Mucosa of rectum (tissue), 2 donors: Measurements from ENCODE around the gene BIN1.

Experiments used
- H3K27ac ChIP-seq, 2 donors: one replicate each; pipeline ENCODE4 v1.7.0; 2013; ENCODE audit warnings: inconsistent platforms in 2 of 2, low read depth in 2 of 2, low read length in 2 of 2
- H3K27me3 ChIP-seq, 2 donors: one replicate each; pipeline ENCODE4 v1.7.0; 2013; ENCODE audit warnings: low read length in 2 of 2; ENCODE audit not compliant: control insufficient read depth in 2 of 2, insufficient read depth in 2 of 2
- H3K36me3 ChIP-seq, 2 donors: one replicate each; pipeline ENCODE4 v1.7.0; 2013; ENCODE audit warnings: low read length in 2 of 2; ENCODE audit not compliant: control insufficient read depth in 2 of 2, insufficient read depth in 2 of 2
- H3K4me1 ChIP-seq, 2 donors: one replicate each; pipeline ENCODE4 v1.7.0; 2013; ENCODE audit warnings: low read length in 2 of 2, mild to moderate bottlenecking in 1 of 2; ENCODE audit not compliant: control insufficient read depth in 2 of 2, insufficient read depth in 2 of 2
- H3K4me3 ChIP-seq, 2 donors: one replicate each; pipeline ENCODE4 v1.7.0; 2013; ENCODE audit warnings: low read length in 2 of 2
- H3K9ac ChIP-seq, 2 donors: one replicate each; pipeline ENCODE4 v1.7.0; 2013; ENCODE audit warnings: low read length in 2 of 2, low read depth in 1 of 2, mild to moderate bottlenecking in 1 of 2
- H3K9me3 ChIP-seq, 2 donors: one replicate each; pipeline ENCODE4 v1.7.0; 2013; ENCODE audit warnings: low read length in 2 of 2; ENCODE audit not compliant: control insufficient read depth in 2 of 2
- donor health status: healthy.
- donor health status: Normal muscosa, but diverticular disease.

Gene BIN1

GRCh38 chr2:127069003-127069402 lies 38.0 kb downstream of the BIN1 start:
- no peak overlapping the region for H3K27ac ChIP-seq
- peaks cover 19 to 22% of the 10 kb centered on the region in 2 donors for H3K4me1 ChIP-seq
- no peaks in the 10 kb centered on the region for H3K27me3 ChIP-seq
- no peaks in the 10 kb centered on the region for H3K9me3 ChIP-seq
- no peak overlapping the region for H3K4me3 ChIP-seq
- H3K9ac ChIP-seq = no peak overlapping the region
- peaks cover 3 to 12% of the 10 kb centered on the region in 2 donors for H3K36me3 ChIP-seq

GRCh38 chr2:127068351-127068741 lies 38.6 kb downstream of the BIN1 start:
- H3K27me3 ChIP-seq = no peaks in the 10 kb centered on the region
- H3K4me3 ChIP-seq = no peak overlapping the region
- no peak overlapping the region for H3K9ac ChIP-seq
- peaks cover 19 to 22% of the 10 kb centered on the region in 2 donors for H3K4me1 ChIP-seq
- no peaks in the 10 kb centered on the region for H3K9me3 ChIP-seq
- H3K27ac ChIP-seq = no peak overlapping the region
- peaks cover 3 to 14% of the 10 kb centered on the region in 2 donors for H3K36me3 ChIP-seq

GRCh38 chr2:127067620-127068350 lies 39.2 kb downstream of the BIN1 start:
- Histone ChIP-seq H3K4me1 (peaks cover 19 to 22% of the 10 kb centered on the region in 2 donors), H3K9me3 (no peaks in the 10 kb centered on the region), H3K27me3 (no peaks in the 10 kb centered on the region), H3K27ac (peak overlapping the region; percentile 5 to 7), H3K9ac (no peak overlapping the region), H3K36me3 (peaks cover 3 to 14% of the 10 kb centered on the region in 2 donors), H3K4me3 (no peak overlapping the region)

- H3K27ac ChIP-seq = peak overlapping the region; percentile 5 to 16
- H3K4me1 ChIP-seq = peaks cover 19 to 22% of the 10 kb centered on the region in 2 donors
- no peaks in the 10 kb centered on the region for H3K9me3 ChIP-seq
- H3K9ac ChIP-seq = no peak overlapping the region
- peaks cover 3 to 14% of the 10 kb centered on the region in 2 donors for H3K36me3 ChIP-seq
- H3K4me3 ChIP-seq = no peak overlapping the region
- H3K27me3 ChIP-seq = no peaks in the 10 kb centered on the region
Observed at GRCh38 chr2:127066942-127067341, 40.0 kb downstream of the BIN1 start.

GRCh38 chr2:127065940-127066318 lies 41.0 kb downstream of the BIN1 start:
- no peaks in the 10 kb centered on the region for H3K9me3 ChIP-seq
- no peak overlapping the region for H3K9ac ChIP-seq
- no peak overlapping the region for H3K4me3 ChIP-seq
- peaks cover 19 to 22% of the 10 kb centered on the region in 2 donors for H3K4me1 ChIP-seq
- peak overlapping the region in 1 of 2 donors; percentile 32 for H3K27ac ChIP-seq
- H3K36me3 ChIP-seq = peaks cover 3 to 22% of the 10 kb centered on the region in 2 donors
- H3K27me3 ChIP-seq = no peaks in the 10 kb centered on the region

- Histone ChIP-seq H3K27ac (peak overlapping the region; percentile 32 to 69), H3K27me3 (no peaks in the 10 kb centered on the region), H3K9me3 (no peaks in the 10 kb centered on the region), H3K4me1 (peaks cover 19 to 22% of the 10 kb centered on the region in 2 donors), H3K9ac (peak overlapping the region in 1 of 2 donors; percentile 55), H3K36me3 (peaks cover 3 to 23% of the 10 kb centered on the region in 2 donors), H3K4me3 (no peak overlapping the region)
Observed at GRCh38 chr2:127065299-127065939, 41.5 kb downstream of the BIN1 start.

- peaks cover 19 to 22% of the 10 kb centered on the region in 2 donors for H3K4me1 ChIP-seq
- H3K27ac ChIP-seq = peak overlapping the region; percentile 52 to 69
- peak overlapping the region; percentile 24 to 55 for H3K9ac ChIP-seq
- no peaks in the 10 kb centered on the region for H3K9me3 ChIP-seq
- peak overlapping the region in 1 of 2 donors; percentile 27 for H3K4me3 ChIP-seq
- peaks cover 8 to 19% of the 10 kb centered on the region in 2 donors for H3K36me3 ChIP-seq
- no peaks in the 10 kb centered on the region for H3K27me3 ChIP-seq
Observed at GRCh38 chr2:127064642-127065250, 42.2 kb downstream of the BIN1 start.

GRCh38 chr2:127063701-127064590 lies 43.0 kb downstream of the BIN1 start:
- H3K4me3 ChIP-seq = peak overlapping the region in 1 of 2 donors; percentile 27
- peak overlapping the region; percentile 52 to 69 for H3K27ac ChIP-seq
- peak overlapping the region in 1 of 2 donors; percentile 55 for H3K9ac ChIP-seq
- no peaks in the 10 kb centered on the region for H3K27me3 ChIP-seq
- peaks cover 6 to 17% of the 10 kb centered on the region in 2 donors for H3K36me3 ChIP-seq
- H3K9me3 ChIP-seq = no peaks in the 10 kb centered on the region
- H3K4me1 ChIP-seq = peaks cover 19 to 22% of the 10 kb centered on the region in 2 donors

GRCh38 chr2:127061375-127062273 lies 45.3 kb downstream of the BIN1 start:
- Histone ChIP-seq H3K36me3 (peaks cover 6 to 20% of the 10 kb centered on the region in 2 donors), H3K9ac (no peak overlapping the region), H3K9me3 (no peaks in the 10 kb centered on the region), H3K27ac (no peak overlapping the region), H3K4me3 (no peak overlapping the region), H3K27me3 (no peaks in the 10 kb centered on the region), H3K4me1 (peaks cover 13 to 17% of the 10 kb centered on the region in 2 donors)
